Stimulated activated CD8-positive, alpha-beta memory T cell treated with anti-CD3 and anti-CD28 coated beads, Interleukin-15, amount 100 ng/mL, for 1 hour (primary cell): ENCODE results near the gene LDB2.

ENCODE experiments used
- DNase-seq: peaks from one replicate; pipeline ENCODE4 v3.0.0-alpha.2; 2020; ENCODE audit warnings: low read depth

Gene LDB2

DNA sequence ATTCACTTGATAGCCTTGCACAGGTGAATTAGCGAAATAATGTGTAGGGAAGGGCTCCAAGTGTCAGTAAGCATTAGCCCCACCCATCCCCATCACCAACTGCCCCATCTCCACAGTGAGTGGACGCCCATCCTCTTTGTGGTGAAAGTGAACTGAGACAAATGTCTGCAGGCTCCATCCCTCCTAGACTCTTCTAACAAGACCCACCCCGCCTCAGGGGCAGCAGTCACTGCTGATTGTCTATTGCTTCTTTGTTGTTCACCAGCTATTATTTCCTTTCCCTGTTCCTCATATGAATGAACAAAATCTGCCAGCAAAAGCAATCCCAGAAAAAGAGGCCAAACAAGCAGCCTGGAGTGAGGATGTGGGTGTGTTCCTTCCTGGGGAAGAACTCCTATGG, 96.4 kb downstream of the LDB2 start:
- DNase-seq: no peak

DNA sequence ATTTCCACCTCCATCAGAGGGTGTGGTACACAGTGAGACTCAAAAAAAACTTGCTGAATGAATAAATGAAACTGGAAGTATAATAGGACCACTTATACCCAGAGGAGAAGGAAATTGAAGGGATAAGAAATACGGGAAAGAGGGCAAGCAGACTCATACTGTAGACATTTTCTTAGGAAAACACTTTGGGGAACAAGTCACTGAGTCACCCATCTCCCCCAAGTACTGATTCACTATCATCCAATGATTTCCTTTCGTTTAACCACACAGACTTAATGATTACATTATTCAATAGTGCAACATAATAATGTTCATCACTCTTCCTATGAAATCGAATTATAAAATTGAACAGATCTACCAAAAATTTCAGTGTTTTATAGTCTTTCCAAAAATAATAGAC, 97.1 kb downstream of the LDB2 start:
- DNase-seq: no peak

DNA sequence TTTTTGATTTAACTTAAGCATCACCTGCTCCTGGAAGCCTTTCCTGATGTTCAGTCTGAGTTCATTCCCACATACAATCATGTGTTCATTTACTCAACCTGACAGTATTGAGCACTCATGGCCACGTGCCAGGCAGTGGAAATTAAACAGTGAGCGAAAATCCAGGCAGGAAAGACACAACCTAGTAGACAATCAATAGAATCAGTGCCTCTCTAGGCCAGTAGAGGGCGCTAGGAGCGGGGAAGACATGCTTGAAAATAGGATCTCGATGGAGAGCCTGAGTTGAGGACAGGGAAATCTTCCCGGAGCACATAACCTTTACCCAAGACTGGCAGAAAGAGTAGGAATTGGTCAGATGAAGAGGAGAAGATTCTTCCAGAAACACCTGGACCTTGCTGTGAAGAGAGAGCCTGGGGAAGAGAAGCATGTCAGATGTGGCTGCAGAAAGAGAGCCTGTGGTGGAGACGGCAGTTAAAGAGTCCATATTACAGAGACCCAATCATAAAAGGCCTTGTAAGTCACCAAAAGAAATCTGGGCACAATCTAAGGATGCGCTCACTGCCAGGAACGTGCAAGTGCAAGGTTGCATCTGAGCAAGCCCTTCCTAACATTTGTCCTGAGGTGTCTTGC, 103.5 kb downstream of the LDB2 start:
- DNase-seq: peak; percentile 1

DNA sequence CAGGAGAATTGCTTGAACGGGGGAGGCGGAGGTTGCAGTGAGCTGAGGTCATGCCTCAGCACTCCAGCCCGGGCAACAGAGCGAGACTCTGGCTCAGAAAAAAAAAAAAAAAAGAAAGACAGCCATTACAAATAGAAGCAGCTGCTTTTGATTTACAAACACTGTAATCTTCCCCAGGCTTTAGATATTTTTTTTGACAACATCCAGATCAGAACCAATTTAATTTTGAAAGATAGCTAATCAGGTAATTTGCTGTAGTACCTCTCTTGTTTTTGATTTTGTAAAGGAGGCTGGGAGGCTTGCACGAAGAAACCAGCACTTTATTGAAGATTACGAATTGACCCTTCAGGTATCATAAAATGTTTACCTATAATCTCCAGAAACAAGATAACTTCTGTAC, 107.0 kb downstream of the LDB2 start:
- no peak for DNase-seq

DNA sequence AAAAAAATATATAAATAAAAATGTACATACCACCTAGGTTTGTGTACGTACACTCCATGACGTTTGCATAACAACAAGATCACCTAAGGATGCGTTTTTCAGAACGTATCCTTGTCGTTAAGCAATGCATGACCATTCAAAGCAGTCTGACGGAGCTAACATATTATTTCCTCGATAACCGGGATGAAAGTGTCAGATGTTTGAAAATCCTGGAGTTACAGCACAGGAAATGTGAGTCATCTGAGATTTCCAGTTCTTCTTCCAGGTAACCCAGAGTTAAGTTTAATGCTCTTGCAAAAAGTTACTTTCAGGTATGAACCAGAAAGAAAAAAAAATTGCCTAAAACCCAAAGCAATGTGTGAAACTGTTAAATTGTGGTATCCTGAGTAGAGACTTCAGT, 107.9 kb downstream of the LDB2 start:
- DNase-seq: no peak

DNA sequence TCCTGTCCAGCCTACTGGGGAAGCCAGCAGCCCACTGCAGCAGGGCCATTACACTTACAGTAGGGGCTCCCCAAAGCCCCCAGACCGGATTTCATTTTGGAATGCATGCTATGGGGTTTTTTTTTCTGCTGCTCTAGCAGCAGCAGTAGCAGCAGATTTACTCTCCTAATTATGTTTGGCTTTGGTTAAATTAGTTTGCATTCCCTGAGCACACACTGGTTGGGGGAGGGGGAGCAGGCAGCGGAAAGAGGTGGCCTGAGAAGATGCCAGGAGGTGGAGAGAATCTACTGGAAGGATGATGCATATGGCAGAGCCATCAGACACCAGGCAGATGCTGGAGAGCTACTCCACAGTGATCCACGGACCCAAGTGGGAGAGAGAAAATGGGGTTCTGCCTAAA, 109.6 kb downstream of the LDB2 start:
- no peak for DNase-seq

DNA sequence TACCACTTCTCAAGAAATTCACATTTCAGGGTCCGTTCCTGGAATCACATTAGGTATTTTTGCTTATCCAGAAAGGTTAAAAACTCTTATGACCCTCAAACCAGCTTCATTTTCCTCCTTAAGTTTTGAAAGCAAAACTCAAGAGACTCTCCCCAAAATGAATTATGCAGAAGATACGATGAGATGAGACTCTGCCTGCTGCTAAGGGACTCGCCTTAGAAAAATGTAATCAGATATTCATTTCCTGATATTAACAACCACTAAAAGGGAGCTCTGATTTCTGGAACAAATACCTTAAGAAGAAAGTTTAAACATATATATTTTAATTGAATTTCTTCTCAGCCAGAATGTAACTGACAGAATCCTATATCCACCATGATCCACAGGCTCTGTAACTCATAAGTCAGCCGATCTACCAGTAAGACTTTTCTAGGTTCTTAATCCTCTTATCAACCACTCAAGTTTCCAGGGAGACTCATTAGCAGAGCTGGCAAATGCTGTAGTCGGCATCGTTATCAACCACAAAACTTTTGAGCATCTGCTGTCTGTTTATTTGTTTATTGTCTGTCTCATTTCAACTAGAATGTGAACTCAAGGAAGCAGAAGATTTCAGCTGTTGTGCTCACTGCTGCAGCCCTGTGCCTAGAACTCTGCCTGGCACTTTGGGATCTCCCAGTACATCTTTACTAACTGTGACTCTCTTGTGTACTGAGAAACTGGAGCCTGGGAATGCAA, 112.5 kb downstream of the LDB2 start:
- no peak for DNase-seq

DNA sequence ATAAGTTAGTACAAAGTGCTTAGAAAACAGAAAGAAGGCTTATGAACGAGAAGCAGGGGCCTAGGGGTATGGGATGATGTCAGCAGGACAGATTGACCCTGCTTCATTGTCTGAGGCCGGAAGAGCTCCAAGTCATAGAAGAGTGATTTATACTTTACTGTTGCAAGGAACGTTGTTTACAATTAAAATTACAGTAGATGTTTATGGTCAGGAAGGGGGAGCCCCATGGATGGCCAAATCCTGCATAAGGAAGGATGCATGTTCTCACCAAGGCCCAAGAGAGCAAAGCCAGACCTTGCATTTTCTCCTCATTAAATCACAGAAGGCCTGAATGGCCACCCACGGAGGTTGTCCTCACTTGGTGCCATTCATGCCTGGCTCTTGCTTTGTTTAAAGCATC, 115.3 kb downstream of the LDB2 start:
- DNase-seq: no peak

DNA sequence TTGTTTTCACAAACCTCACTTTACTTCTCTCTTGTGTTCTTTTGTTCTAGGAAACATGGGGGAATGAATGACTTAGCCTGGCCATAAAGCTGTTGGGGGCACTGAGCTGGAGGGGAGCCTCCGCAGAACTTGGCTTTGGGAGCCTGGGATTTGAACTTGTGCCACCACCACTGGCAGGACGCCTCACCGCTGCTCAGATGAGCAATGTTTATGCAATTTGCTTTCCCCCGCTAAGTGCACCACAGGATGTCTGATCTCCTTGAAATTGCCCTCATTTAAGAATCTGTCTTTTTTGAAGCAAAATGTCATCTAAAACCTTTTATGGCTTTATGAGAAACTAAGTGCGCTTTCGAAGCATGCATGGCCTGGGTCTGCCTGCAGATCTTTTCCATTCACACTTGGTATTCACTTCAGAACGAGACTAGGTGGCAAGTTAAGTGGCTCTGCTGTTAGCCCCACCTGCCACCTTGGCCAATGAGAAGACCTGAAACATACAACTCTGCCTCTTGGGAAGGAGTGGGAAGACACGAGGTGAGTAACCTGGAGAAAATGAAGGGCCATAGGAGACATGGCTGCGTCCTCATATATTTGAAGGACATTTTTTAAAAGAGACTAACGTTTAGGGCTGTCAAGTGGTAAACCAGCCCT, 119.3 kb downstream of the LDB2 start:
- DNase-seq: no peak

DNA sequence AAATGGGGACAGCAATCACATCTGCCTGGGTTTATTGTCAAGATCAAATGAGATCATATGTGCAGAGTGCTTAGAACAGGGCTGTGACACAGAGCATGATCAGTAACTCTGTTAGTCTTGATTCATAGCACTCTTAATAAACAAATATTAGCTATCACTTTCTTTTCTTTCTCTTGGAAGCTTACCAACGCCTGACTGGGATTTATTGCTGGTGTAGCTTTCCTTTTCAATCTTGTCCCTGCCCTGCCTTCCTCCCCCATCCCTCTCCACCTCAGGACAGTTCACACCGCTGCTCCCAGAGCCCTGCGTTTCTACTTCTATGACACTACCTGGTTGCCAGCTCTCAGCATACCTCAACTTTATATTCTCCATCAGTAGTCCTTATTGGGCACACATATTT, 120.7 kb downstream of the LDB2 start:
- DNase-seq: no peak

DNA sequence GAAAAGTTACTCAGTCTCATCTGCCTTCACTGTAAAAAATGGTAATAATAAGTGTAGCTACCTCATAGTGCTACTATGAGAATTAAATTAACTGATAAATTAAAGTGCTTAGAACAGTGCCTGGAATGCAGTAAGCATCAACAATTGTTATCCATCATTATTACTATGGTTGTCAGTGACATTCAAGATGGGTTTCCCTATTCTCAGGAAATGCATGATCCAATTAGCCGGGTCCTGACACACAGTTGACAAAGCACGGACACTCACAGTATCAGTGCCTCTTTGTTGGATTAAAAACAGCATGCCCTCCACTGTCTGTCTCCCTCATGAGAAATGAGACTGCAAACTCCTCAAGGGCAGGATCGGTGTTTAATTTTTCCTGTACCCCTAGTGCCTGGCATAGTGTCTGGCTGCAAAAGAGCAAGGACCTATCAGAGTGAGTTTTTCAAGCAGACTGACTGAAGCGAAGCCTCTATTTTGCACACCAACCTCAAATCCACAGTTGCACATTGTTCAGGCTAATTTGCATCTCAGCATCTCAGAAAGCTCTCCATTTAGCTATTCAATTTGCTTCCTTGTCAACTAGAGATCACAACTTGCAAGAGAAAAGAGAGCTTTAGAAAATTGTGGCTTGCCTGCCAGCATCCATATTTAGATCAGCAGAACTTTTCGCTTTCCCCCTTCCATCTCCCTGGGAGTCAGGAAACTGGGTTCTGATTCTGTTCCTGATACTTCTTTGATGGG, 122.9 kb downstream of the LDB2 start:
- DNase-seq: no peak

DNA sequence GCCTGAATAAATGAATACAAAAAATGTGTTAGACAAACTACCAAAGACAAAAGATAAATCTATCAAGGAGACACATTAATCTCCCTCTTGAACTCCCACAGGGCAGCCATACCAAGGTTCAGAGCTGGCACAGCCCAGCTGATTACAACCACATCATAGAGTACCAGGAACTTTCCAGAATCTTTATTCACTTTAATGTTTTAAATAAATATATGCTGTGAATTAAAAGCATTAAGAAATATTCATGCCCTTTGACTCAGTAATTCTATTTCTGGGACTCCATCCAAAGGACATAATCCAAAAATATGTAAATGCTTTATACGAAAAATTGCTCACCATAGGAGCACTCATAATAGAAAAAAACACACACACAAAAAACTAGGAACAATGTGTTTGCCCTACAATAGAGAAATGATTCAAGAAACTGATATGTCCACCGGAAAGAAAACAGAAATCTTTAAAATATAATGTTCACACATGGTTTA, 126.0 kb downstream of the LDB2 start:
- DNase-seq: no peak

DNA sequence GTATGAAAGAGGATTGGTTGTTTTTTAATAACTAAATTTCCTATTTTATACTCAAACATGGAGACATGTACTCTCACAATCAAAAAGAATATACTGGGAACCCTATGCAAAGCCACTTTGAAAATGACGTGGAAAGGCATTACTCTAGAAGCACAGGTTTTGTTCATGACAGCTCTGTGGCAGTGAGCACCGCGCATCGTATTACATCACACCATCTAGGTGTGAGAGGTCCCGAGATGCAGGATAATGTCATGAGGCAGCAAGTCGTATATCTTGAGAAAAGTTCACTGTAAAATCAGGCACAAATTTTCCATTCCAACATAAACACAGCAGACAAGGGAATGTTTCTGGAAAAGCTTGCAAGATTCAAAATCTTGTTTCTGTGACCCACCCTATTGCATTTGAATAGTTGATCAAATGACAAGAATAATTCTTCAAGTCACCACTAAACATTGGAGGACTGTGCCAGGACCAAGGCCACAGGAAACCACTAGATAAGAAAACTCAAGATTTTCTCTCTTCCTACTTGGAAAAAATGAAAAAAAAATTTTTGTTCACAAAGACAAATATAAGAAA, 127.6 kb downstream of the LDB2 start:
- no peak for DNase-seq

DNA sequence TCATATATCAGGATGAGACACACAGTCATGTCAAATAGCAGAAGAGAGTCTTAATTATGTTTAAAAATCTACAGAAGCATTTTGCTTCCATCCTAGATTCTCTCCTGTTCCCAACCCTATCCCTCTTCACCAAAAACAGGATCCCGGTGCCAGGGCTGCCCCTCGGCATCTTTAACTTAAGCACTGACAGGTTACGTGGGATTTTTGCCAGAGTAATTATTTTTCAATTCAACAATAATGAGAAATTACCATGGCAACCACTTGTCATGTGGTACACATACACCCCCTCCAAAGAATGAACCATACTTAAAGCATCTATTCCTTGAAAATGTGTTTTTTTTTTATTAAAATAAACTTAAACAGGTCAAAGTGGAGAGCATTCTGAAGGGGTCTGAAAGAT, 130.6 kb downstream of the LDB2 start:
- DNase-seq: no peak

DNA sequence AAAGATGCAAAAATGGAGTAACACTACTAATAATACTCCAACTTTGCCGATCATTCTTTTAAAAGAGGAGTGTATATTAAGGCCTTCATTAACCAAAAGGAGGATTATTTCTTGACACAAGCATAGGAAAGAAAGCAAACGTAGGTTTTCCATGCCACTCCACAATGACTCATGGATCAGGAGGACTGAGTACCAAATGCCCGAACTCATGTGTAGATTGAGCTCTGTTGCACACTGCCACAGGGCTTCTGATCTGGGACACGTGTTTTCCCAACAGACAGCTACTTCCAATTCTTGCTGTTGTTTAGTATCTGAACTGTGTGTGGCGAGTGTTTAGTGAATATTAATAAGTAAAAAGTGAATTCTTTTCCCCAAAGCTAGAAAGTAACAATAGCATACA, 131.2 kb downstream of the LDB2 start:
- DNase-seq: no peak

DNA sequence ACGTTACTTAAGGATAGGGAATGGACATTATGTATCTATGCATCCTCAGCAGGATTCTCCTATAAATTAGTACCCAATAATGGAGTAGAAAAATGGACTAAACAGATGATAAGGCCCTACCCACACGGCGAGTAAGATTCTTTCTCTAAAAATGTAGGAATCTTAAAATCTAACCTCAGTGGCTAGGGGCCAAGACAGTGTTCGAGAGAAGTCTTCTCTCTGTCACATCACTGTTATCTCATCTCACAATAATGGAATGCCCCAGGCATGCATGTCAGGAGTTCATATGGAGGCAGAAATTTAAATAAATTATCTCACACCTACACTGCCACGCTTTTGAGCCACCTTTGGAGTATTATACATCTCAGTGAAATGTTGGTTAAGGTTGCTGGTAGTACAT, 132.9 kb downstream of the LDB2 start:
- DNase-seq: no peak

DNA sequence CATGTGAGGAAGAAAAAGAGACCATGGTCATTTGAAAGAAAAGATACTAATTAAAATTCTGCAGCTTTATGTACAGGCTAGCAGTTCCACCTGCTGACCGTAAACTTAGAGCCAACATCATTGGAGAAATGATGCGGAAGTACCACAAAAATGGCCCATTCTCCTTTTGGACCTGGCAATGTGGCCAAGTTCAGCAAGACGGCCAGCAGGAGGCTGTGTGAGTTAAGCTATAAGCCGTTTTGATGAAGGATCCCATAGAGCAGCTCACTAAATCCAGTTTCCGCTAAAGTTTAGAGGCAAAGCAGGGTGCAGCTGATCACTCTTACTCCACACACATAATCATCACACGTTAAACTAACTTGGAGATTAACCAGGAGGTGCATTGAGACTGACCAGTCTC, 133.8 kb downstream of the LDB2 start:
- no peak for DNase-seq

DNA sequence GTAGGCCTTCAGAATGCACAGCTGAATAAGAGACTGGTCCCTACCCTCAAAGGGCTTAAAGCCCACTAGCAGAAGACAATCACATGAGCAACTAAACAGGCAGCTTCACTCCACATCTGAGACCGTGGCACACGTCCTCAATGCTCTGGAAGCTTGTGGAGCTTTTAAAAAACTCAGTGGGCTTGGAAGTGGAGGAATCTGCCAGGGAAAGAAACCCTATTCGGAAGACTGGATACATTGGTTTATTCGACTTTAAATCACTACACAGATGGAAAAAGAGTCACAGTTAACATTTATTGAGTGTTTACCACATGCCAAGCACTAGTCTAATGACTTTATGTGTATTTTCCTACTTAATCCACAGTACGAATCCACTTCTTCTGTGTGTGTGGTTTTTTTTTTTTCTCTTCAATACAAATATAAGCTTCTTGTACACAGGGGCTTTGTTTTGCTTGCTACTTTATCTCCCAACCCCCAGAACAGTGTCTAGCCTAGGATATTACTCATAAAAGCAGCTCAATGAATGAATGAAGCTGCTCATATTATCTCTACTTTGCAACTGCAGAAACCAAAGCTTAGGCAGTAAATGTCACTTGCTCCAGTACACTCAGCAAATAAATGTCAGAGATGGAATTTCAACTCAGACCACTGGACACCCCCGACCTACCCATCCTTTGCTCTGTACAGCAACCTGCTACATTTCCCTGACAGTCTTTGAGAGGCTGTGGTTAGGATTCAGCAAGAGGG, 137.7 kb downstream of the LDB2 start:
- no peak for DNase-seq

DNA sequence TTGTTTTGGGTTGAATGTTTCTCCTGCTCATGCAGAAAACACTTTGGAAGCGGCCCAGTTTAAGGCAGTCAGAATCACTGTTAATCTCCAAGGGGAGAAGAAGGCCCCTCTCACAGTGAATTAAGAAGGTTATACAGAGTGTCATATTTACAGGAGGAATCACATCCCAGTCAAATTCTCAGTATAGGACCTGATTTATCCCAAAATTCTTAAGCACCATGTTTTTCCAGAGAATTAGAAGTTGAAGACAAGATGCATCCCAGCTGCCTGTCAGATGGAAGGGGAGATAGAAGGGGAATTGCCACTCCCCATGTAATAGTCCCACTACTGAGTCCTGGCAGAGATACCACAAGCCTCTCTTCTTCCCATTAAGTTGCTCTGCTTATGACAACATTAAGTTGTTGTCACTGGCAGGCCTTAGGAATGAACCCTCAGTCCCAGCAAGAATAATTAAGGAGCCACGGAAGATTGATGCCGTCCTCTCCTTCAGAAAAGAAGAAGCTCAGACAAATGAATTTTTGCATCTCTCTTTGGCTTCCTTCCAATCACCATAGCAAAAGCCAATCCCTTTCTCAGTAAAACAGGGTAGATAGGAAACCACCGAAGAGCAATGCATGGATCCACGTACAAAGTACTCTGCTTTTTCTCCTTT, 138.4 kb downstream of the LDB2 start:
- no peak for DNase-seq

DNA sequence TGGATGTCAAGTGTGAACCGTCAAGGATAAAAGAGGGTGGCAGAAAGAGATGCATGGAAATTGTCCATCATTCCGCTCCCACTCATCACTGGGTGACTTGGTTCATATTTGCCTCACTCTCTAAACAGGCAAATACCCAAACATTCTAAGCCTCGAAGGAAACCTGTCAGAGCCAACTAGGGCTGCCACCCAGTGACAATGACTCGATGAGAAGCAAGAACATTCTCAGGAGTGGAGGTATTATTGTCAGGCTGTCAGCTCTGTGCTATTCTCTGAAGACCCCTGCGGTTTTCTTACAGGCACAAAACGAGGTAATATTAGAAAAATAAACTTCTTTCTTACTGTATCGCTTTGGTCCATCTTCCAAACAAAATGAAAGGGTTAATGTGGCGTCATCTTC, 139.6 kb downstream of the LDB2 start:
- DNase-seq: no peak

DNA sequence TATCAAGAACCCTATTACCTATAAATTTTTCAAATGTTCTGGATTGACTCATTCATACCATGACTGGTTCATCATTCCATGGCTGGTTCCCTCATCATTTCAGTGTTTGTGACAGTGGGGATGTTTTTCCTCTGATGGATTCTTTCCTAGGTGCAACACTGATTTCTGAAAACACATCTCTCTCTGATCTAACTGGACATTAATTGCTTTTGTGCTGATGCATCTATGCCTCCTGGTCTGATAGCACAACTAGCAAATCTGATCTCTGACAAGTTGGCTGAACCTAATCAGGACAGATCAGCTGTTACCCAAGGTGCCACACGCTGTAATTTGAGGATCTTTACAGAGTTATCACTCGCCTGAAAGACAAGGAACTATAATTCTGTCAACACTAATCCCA, 140.2 kb downstream of the LDB2 start:
- DNase-seq: no peak
